Stimulated activated CD4-positive, alpha-beta T cell treated with anti-CD3 and anti-CD28 coated beads, Interleukin-15, amount 100 ng/mL, for 1 hour (primary cell): Measurements from ENCODE around the gene SFXN3.
"Not testable (repeated sequence)": the region's sequence is repeated elsewhere in the genome, so short reads cannot be mapped to it uniquely, and the experiment has no call there.

Experiments used
- DNase-seq, 2 donors: peaks; one replicate each; pipeline ENCODE4 v3.0.0-alpha.2; 2020; ENCODE audit warnings: low read depth in 1 of 2, low spot score in 1 of 2

SFXN3 gene

DNA sequence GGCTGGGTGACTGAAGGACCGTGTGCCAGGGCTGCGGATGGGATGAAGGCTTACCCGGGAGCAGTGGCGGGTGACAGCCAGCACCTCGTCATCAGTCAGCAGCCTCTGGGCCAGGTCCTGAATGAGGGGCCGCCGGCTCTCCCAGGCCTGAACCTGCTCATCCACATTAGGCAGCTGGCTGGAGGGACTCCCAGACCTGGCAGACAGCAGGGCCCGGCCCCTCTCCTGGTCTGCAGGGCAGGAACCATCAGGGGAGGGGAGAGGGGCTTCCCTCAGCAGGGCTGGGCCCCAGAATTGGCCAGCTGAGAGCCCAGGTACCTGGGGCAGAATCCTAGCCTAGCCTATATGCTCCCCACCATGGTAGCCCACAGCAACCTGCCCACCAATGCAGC lies 15.5 kb upstream of the SFXN3 start:
- DNase-seq: no peak

DNA sequence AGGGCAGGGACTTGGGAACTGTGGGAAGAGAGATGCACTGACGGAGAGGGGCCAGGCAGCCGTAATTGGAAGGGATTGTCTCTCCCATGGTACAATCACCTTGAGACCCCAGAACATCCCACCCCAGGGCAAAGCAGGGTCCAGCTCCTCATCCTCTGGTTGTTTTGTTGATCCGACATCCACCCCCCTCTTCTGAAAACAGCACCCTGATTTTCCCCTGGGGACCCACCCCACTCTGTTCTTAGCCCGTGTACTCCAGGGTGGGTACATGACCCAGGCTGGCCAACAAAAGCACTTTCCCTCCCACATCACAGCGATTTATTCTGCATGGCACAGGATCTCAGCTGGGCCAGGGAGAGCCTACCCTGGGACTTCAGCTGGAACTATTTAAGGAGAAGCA lies 14.2 kb upstream of the SFXN3 start:
- DNase-seq: no peak

DNA sequence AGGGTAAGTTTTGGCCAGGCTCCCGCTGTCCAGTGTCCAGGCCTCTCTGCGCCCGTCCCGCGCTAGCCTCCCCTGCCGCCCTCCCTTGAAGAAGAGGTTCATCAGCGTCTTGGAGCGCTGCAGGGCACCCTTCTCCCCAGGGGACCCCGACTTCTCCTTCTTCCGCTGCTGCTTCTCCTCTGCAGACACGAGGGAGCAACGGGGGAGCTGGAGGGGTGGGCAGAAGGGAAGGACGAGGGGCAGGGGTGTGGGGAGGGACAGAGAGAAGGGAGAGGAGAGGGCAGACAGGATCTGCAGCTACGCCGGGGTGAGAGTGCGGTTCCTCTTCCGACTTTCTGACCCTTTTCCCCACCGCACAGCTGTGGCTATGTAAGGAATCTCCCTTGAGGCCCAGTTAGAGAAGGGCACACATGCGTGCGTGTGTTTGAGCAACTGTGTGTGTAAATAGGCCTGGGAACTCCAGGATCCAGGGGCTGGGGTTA lies 12.9 kb upstream of the SFXN3 start:
- no peak for DNase-seq

DNA sequence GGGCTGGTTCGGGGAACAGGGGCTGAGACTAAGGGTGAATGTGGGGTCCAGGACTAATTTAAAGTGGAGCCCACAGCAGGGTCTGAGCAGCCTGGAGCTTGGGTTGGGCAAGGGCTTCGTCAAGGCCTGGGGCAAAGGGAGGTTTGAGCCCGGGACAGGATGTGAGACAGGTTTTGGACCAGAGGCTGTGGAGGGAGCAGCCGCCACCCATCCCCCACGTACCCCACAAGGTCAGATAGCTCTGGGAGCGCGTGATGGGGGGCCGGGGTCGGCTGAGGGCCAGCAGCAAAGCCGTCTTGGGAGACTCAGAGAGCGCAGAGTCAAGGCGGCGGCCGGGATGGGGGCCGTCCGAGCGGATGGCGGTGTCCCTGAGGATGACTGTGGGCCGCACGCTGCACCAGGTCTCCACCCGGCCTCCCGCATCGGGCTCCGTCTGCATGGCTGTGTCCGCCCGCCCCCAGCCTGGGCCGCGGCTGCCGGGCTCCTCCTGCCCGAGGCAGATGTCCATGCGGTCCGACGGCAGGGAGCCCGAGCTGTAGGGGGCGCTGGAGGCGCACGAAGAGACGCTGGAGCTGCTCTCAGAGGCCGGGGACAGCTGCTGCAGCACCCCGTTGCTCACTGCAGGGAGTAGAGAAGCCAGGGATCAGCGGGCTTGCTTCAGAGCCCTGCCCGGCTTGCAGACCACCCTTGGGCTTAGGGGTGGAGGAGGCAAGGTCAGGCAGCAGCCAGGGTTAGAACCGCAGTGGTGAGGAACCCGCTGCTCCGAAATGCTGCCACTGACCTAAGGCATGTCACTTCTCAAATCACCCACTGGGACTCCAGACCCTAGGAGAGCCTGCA lies 12.2 kb upstream of the SFXN3 start:
- peak; percentile 40 to 60 for DNase-seq

DNA sequence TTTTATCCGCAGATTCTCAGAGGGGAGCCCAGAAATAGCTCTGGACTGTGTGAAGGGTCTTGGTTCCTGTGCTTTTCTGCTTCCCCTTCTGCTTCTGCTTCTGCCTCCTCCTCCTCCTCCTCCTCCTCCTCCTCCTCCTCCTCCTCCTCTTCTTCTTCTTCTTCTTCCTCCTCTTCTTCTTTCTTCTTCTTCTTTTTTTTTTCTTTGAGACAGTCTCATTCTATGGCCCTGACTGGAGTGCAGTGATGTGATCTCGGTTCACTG lies 11.7 kb upstream of the SFXN3 start:
- no peak for DNase-seq

DNA sequence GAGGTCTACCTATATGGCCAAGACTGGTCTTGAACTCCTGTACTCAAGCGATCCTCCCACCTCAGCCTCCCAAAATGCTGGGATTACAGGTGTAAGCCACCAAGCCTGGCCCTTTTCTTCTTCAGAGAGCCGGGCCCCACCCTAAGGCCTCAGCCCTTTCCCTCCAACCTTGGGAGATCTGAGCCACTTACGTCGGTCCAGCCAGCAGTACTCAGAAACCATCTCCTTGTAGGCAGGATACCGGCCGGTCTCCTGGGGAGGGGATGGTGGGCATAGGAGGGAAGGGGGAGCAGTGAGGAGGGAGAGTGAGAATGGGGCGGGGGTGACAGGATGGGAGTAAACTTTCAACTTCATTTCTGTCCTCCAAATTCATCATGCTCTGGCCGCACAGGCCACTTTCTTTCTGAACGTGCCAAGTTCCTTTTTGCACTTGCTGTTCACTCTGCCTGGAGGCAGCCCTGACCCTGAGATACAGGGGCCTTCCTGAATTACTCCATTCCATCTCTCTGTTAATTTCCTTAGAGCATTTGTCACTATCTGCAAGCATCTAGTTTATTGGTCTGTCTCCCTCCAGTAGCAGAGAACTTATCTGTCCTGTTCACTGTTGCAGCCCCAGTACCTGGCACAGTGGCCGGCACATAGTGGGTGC lies 10.5 kb upstream of the SFXN3 start:
- no peak for DNase-seq

DNA sequence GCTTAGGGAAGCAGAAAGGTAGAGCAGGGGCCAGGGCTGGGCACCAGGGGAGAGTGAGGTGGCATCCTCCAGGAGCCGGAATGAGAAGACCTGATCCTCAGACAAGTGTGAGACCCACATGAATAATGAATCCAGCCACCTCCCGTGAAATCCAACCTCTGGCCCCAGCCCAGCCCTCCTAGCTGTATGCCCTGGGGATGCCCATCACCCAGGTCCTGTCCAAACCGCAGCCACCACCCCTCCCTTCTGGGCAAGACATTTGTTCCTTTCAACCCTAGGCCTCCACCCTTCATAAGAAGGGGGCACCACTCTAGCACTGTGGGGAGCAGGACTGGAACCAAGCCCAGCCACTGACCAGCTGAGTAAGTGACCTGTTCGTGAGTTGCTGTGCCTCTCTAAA lies 9.8 kb upstream of the SFXN3 start:
- DNase-seq: no peak

DNA sequence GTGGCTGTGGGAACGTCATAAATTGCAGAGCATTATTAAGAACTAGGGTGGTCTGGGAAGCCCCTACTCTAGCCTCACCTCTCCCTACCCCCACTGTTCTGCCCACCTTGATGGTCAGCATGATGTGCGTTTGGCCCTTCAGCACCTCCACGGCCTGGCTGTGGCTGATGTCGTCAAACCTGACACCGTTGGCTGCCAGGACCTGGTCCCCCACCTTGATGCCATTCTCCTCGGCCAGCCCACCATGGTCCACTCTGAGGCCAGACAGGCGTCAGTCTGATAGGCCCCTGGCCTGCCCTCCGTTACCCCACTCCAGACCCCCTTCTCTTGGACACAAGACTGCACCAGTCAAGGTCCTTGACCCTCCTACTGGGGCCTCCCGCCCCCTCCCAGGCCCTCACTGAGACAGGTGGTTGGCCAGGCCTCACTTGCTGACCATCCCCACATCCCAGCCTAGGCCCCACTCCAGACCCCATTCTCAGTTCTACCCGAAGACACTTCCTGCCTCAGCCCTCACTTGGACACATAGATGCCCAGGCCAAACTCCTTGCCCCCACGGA lies 9.3 kb upstream of the SFXN3 start:
- DNase-seq: no peak

DNA sequence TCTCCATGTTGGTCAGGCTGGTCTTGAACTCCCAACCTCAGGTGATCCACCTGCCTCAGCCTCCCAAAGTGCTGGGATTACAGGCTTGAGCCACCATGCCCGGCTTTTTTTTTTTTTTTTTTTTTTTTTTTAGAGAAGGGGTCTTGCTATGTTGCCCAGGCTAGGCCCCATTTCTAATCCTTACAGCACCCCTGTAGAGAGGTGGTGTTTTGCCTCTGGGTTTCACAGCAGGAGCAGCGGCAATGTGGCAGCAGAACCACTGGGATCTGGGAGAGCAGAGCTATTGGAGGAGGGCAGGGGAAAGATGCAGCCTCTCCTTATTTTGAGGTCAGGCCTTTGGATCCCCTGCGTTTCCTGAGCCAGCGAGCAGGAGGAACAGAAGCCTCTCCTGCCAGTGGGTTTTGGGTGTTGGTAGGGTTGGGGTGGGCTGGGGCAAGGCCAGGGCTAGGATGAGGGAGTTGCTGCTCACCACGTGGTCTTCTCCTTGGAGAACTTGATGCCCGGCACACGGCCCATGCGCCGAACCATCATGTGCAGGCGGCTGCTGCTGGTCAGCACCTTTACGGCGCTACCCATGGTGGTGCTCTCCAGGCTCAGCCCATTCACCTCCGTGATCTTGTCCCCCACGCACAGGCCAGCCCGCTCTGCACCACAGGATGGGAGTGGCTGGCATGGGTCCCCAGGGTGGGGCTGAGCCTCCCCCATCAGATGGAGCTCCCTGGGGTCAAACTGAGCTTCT lies 7.9 kb upstream of the SFXN3 start:
- DNase-seq: no peak

DNA sequence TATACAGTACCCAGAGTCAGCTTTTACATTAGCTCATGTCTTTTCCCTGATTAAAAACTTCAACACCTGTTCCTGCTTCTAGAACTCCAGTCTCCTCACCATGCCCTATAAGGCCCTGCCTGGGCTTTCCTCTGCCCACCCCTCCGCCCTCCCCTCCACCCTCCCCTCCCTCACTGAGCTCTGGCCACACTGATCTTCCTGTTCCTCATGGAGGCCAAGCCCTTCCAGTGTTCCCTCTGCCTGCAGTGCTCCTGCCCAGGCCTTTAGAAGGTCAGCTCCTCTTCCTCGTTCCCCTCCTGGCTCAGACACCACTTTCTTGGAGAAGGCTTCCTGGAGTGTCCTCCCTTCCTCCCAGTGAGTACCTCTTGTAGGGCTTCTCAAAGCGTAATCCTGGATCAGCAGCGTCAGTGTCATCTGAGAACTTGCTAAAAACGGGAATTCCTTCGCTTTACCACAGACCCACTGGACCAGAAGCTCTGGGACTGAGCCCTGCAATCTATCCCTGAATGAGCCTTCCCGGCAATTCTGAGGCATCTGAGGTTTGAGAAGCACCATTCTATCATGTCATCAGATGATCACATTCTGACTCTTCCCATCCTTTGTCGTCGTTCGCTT lies 3.8 kb upstream of the SFXN3 start:
- no peak for DNase-seq

DNA sequence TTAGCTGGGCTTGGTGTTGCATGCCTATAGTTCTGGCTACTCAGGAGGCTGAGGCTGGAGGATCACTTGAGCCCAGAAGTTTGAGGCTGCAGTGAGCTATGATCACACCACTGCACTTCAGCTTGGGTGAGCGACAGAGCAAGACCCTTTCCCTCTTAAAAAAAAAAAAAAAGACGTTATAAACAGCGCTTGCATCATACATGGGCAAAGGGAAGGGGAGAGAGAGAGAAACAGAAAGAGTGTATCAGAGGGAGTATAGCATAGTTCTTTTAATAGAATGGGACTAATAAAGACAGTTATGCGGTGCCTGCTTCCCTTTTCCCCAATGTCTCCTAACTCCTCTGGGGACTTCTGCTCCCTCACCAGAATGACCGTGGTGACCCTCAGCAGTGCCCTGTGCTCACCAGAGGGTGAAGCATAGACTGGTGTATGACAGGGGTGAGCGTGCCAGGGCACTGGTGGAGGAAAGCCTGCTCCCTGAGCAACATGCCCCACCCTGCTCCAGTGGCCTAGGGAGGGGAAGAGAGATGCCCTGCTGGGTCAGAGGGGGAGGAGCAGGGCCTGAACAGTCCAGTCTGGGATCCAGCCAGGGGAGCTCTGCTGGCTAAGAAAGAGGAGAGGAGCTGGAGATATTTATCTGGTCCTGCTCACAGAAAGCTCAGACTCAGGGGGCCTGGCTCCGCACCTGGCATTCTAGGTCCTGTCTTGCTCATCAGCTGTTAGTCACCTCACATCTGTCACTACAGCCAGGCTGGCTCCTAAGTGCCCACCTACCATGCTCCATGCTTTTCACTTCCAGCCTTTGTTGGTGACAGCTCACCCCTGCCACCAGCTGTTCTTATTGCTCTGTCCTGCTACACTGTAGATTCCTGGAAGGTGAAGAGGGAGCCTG lies 2.3 kb upstream of the SFXN3 start:
- DNase-seq: no peak

DNA sequence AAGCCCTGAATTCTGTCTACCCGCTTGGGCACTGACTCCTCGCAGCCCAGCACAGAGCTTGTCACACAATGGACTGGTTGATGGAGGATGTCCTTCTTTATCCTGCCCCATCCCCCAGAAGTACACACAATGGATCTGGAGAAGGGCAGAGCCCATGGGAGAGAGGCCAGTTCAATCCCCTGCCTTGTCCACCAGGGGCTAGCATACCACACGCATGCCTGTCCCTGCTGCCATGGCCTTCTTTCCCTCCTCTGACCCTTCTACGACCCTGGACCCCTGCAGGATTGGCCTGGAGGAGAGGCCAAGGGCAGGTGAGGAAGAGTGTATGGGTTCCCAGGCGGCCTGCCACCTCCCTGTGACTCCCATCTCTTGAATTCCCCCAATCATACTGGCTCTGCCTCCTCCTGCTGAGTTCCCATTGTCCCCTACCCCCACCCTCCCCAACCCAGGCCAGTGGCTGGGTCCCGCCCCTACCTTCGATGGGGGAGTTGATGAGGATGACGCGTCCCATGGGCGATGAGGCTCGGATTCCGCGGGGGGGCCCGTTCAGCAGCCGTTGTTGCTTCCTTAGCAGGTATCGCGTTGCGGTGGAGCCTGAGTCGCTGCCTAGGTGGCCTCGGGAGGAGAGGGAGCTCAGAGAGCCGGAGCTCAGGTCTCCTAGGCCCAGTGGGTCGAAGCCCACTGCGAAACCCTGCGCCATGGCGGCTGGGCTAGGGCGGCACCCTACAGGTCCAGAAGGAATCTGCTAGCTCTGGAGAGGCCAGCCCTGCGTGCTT lies 1.3 kb upstream of the SFXN3 start:
- DNase-seq: no peak

DNA sequence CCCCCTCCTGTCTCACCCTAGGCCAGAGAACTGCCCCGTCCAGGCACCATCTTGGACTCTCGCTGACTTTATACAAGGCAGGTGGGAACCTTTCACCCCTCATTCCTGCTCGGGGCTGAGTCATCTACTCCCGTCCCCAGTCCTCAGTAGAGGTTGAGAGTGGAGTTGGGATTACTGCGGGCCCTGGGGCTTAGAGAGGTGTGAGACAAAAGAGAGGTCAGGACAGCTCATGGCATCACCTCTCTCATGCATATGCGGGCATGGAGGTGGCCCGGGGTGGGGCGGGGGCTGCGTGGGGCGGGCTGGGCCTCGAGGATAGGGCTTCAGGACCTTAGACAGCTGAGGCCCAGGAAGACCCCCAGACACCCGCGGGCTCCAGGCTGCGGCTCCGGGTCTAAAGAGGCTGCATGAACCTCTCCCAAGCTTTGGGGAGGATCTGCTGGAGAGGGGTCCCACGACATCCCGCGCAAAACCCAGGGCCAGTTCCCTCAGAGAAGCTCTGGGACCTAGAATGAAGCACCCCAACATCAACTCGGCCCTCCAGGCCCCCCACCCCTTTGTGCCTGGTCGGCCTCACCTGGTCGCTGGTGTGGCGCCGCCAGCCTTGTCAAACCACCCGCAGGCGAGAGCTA lies 422 bp upstream of the SFXN3 start:
- no peak for DNase-seq

DNA sequence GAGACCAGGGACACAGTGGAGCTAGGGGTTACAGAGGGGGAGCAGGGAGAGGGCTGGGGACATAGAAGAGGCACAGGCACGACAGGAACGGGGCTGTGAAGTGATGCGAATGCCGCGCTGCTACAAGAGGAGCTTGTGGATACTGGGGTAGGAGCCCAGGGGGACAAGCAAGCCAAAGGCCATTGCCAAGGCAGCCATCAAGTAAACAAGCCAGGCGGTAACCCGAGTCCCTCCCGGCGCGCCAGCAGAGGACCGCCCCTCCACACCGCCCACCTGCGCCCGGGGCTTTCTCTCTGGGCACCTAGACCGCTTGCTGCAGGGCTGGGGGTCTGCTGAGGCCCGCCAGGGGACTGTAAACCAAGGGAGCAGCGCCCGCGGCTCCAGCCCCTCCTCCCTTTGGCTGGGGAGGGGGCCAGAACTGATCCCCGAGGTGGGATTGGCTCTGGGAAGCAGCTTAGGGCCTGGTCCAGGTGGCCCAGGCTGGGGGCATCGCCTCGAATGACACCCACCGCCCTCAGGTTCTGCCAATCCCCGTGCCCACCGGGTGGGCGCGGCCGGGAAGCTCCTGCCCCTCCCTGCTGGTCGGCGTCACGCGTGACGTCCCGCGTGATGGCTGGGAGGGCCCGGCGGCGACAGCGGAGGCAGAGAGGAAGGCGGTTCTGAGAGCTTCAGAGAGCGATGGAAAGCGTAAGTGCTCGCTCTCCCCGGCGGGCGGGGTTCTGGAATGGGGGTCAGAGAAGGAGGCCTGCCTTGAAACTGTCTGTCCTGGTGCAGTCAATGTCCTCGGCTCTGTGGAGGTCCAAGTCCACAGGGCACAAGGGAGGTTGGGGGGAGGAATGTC lies 982 bp downstream of the SFXN3 start:
- peak; percentile 57 to 60 for DNase-seq

DNA sequence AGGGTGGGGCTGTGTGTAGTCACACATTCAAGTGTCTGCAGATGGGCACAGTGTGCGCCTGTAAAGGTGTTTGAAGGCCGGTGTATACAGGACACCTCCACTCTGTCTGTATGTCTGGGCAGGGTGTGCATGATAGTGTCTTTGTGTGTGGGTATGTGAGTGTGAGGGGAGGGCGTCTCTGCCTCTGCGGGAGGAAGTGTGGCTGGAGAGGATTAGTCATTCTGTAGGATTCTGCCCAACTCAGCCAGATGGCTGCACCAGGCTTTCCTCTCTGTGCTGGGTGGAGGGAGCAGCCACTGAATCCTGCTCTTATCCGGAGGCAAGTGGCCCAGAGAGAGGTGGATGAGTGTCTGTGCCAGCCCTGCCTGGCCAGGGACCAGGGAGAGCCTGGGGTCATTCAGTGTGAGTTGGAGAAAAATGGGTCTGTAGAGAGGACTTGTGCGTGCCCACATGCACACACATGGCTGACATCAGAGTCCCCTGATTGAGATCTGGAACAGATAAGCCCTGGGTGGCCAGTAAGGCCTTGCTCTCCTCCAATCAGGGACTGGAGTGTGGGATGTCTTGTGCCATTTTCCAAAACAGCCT lies 1.7 kb downstream of the SFXN3 start:
- peak; percentile 14 to 36 for DNase-seq

DNA sequence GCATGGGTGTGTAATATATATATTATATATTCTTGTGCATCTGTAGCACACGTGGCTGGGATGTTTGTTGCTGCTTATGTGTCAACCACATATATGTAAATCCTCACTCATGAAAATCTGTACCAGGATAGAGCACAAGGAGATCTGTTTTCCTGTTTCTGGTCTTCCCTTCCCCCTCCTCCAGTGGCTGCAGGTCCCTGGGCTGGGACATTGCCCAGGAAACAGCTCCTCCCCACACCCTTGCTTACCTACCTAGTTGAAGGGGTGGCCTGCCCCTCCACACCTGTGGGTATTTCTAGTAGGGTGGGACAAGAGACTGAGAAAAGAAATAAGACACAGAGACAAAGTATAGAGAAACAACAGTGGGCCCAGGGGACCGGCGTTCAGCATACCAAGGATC lies 2.2 kb downstream of the SFXN3 start:
- DNase-seq: no peak

DNA sequence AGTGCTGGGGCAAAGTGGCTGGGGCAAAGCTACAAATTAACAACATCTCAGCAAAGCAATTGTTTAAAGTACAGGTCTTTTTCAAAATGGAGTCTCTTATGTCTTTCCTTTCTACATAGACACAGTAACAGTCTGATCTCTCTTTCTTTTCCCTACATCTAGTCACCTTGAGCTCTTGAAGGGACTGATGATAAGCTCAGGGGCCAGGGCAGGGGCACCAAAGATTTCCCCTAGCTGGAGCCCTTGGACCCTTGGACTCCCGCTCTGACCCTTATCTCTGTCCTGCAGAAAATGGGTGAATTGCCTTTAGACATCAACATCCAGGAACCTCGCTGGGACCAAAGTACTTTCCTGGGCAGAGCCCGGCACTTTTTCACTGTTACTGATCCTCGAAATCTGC lies 3.4 kb downstream of the SFXN3 start:
- not testable (repeated sequence) for DNase-seq

DNA sequence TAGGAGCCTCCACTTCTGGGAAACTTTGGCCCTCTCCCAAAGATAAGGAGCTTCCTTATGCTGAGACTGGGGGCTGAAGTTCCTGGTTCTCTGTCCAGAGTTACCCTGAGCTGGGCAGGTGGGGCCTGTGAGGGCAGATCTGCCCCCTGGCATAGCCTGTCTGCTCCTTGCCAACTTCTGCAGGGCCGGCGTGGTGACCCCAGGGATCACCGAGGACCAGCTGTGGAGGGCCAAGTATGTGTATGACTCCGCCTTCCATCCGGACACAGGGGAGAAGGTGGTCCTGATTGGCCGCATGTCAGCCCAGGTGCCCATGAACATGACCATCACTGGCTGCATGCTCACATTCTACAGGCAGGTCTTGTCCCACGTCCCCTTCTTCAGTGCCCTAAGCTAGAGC lies 4.3 kb downstream of the SFXN3 start:
- no peak for DNase-seq
